ENCODE data around the gene CDHR4. TPM values are rescaled to one million over a fixed set of nuclear protein-coding genes. Genes with fewer than 3 reads are reported as not detected.

CDHR4 gene
- total RNA-seq, 2 donors from 2014 or later, result not detected

DNA sequence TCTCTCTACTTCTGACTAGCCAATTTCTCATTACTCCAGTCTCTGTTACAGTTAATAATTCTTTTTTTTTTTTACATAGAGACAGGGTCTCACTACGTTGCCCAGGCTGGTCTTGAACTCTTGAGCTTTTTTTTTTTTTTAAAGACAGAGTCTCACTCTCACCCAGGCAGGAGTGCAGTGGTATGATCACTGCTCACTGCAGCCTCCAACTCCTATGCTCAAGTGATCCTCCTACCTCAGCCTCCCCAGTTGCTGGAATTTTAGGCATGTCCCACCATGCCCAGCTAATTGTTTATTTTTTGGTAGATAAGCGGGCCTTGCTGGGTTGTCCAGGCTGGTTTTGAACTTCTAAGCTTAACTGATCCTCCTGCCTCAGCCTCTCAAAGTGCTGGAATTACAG, 27.0 kb downstream of the CDHR4 start:
- no peaks in the 10 kb centered on the region for H3K4me1 ChIP-seq (ENCODE audit: control insufficient read depth, insufficient read depth, low read length)
- peaks cover 33% of the 10 kb centered on the region for H3K36me3 Mint-ChIP-seq (ENCODE audit: low read depth)
- no peak overlapping the region for H3K4me3 Mint-ChIP-seq
- TF ChIP-seq, protein P1, sequence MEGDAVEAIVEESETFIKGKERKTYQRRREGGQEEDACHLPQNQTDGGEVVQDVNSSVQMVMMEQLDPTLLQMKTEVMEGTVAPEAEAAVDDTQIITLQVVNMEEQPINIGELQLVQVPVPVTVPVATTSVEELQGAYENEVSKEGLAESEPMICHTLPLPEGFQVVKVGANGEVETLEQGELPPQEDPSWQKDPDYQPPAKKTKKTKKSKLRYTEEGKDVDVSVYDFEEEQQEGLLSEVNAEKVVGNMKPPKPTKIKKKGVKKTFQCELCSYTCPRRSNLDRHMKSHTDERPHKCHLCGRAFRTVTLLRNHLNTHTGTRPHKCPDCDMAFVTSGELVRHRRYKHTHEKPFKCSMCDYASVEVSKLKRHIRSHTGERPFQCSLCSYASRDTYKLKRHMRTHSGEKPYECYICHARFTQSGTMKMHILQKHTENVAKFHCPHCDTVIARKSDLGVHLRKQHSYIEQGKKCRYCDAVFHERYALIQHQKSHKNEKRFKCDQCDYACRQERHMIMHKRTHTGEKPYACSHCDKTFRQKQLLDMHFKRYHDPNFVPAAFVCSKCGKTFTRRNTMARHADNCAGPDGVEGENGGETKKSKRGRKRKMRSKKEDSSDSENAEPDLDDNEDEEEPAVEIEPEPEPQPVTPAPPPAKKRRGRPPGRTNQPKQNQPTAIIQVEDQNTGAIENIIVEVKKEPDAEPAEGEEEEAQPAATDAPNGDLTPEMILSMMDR (conservative IDR thresholded peaks at IDR 0.05), result no peak
- H3K9ac ChIP-seq (ENCODE audit: extremely low read depth, low read length, poor library complexity, severe bottlenecking), result no peak overlapping the region
- WGBS, 2 experiments (ENCODE audit: insufficient coverage in 1 of 2, insufficient read length in 1 of 2), result 94 to 100% methylated on average over 2 of the region's 2 CpGs
- H3K4me1 Mint-ChIP-seq, result no peaks in the 10 kb centered on the region
- no peak overlapping the region for H3K27ac ChIP-seq (ENCODE audit: low read depth, low read length)
- no peaks in the 10 kb centered on the region for H3K27me3 ChIP-seq (ENCODE audit: control insufficient read depth, insufficient read depth, low read length, poor library complexity, severe bottlenecking)
- H3K27me3 Mint-ChIP-seq (ENCODE audit: insufficient read depth), result no peaks in the 10 kb centered on the region
- no peak for DNase-seq
- no peak overlapping the region for H3K4me3 ChIP-seq (ENCODE audit: low read length)
- no peak overlapping the region for H3K27ac Mint-ChIP-seq
- H3K9me3 Mint-ChIP-seq, result no peaks in the 10 kb centered on the region
- peaks cover 57% of the 10 kb centered on the region for H3K36me3 ChIP-seq (ENCODE audit: control insufficient read depth, insufficient read depth, low read length)
- H3K9me3 ChIP-seq (ENCODE audit: control insufficient read depth, low read length), result no peaks in the 10 kb centered on the region

DNA sequence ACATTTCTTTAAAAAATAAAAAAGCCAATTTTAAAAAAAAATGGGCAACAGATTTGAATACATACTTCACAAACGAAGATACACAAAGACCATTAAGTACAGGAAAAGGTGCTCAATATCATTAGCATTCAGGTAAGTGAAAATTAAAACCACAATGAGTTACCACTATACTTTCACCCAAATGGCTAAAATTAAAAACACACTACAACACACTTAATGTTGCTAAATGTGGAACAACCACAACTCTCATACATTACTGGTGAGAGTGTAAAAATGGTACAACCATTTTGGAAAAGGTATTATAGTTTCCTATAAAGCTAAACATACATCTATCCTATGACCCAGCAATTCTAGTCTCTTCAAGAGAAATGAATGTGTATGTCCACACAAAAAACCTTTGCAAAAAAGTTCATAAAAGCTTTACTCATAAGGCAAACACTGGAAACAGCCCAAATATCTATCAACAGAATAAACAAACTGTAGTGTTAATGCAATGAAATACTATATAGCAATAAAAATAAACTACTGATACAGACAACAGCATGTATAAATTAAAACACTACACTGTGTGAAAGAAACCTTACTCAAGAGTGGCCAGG, 28.2 kb downstream of the CDHR4 start:
- Histone ChIP-seq H3K4me1 (ENCODE audit: control insufficient read depth, insufficient read depth, low read length) (no peaks in the 10 kb centered on the region), H3K9me3 (ENCODE audit: control insufficient read depth, low read length) (no peaks in the 10 kb centered on the region), H3K4me3 (ENCODE audit: low read length) (no peak overlapping the region), H3K27me3 (ENCODE audit: control insufficient read depth, insufficient read depth, low read length, poor library complexity, severe bottlenecking) (no peaks in the 10 kb centered on the region), H3K36me3 (ENCODE audit: control insufficient read depth, insufficient read depth, low read length) (peaks cover 51% of the 10 kb centered on the region), H3K9ac (ENCODE audit: extremely low read depth, low read length, poor library complexity, severe bottlenecking) (no peak overlapping the region), H3K27ac (ENCODE audit: low read depth, low read length) (no peak overlapping the region)
- Mint-ChIP-seq H3K4me3 (no peak overlapping the region), H3K36me3 (ENCODE audit: low read depth) (peaks cover 26% of the 10 kb centered on the region), H3K27ac (no peak overlapping the region), H3K9me3 (no peaks in the 10 kb centered on the region), H3K4me1 (no peaks in the 10 kb centered on the region), H3K27me3 (ENCODE audit: insufficient read depth) (no peaks in the 10 kb centered on the region)
- TF ChIP-seq, protein P1 (conservative IDR thresholded peaks at IDR 0.05), result no peak
- 88% methylated on average over 1 of the region's 1 CpG; no CpG with 5 or more reads in 1 of the 2 experiments for whole genome bisulfite sequencing, 2 experiments (ENCODE audit: insufficient coverage in 1 of 2, insufficient read length in 1 of 2)
- DNase-seq, result no peak

DNA sequence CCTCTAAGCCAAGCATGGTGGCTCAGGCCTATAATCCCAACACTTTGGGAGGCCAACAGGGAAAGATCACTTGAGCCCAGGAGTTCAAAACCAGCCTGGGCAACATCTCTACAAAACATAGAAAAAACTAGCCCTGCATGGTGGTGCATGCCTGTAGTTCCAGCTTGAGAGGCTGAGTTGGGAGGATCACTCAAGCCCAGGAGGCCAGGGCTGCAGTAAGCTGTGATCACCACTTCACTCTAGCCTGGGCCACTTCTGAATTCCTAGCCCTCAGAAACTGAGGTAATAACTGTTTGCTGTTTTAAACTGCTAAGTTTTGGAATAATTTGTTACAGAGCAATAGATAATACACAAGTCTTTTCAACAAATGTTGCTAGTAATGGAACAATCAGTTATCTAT, 29.7 kb downstream of the CDHR4 start:
- no peaks in the 10 kb centered on the region for H3K27me3 ChIP-seq (ENCODE audit: control insufficient read depth, insufficient read depth, low read length, poor library complexity, severe bottlenecking)
- H3K36me3 ChIP-seq (ENCODE audit: control insufficient read depth, insufficient read depth, low read length), result peaks cover 45% of the 10 kb centered on the region
- Mint-ChIP-seq H3K27me3 (ENCODE audit: insufficient read depth) (no peaks in the 10 kb centered on the region), H3K4me3 (no peak overlapping the region), H3K4me1 (no peaks in the 10 kb centered on the region), H3K9me3 (no peaks in the 10 kb centered on the region), H3K27ac (no peak overlapping the region), H3K36me3 (ENCODE audit: low read depth) (peaks cover 26% of the 10 kb centered on the region)
- H3K4me3 ChIP-seq (ENCODE audit: low read length), result no peak overlapping the region
- no peak for DNase-seq
- no peak overlapping the region for H3K27ac ChIP-seq (ENCODE audit: low read depth, low read length)
- H3K9ac ChIP-seq (ENCODE audit: extremely low read depth, low read length, poor library complexity, severe bottlenecking), result no peak overlapping the region
- TF ChIP-seq, protein P1 (conservative IDR thresholded peaks at IDR 0.05), result no peak
- H3K9me3 ChIP-seq (ENCODE audit: control insufficient read depth, low read length), result no peaks in the 10 kb centered on the region
- H3K4me1 ChIP-seq (ENCODE audit: control insufficient read depth, insufficient read depth, low read length), result no peaks in the 10 kb centered on the region

Data from endodermal cell (in vitro differentiated cells).